Caki2 (cell line): Measurements from ENCODE around the gene BAG5. TPM values are rescaled to one million over a fixed set of nuclear protein-coding genes. Genes with fewer than 3 reads are reported as not detected.

Experiments
- total RNA-seq: library from RNA; depleted of rRNA; stranded (reverse); fragments of >200 nt; shearing (Covaris generic); gene quantifications from 2 replicates; pipeline ENCODE4 v1.2.3, GENCODE V29; 2014; ENCODE audit warnings: low replicate concordance; rRNA removed

BAG5 gene
- total RNA-seq, 1 experiment from 2014 or later: 4.4 TPM

Other genes with a start within 250 kb of the BAG5 start
- gene EIF5, start 228.4 kb downstream of the BAG5 start, total RNA-seq: 133 and 141 TPM in 2 replicates
- 17.7 and 17.8 TPM in 2 replicates for gene MARK3, start 177.2 kb downstream of the BAG5 start, total RNA-seq
- gene CKB, start 39.8 kb downstream of the BAG5 start, total RNA-seq: 14.8 and 25.2 TPM in 2 replicates
- 14.4 and 25.3 TPM in 2 replicates for gene TRMT61A, start 33.5 kb downstream of the BAG5 start, total RNA-seq
- 42.8 and 55.6 TPM in 2 replicates for gene COA8, start 303 bp upstream of the BAG5 start, total RNA-seq
- gene KLC1, start 66.6 kb upstream of the BAG5 start, total RNA-seq: 55.8 and 80.3 TPM in 2 replicates
- gene XRCC3, start 152.8 kb upstream of the BAG5 start, total RNA-seq: 32.9 and 50.0 TPM in 2 replicates
- 9.7 and 12.3 TPM in 2 replicates for gene ZFYVE21, start 153.2 kb upstream of the BAG5 start, total RNA-seq